GM12878 (cell line): ENCODE results near the gene SLFN14. TPM values are rescaled to one million over a fixed set of nuclear protein-coding genes. Genes with fewer than 3 reads are reported as not detected.
"Not testable (repeated sequence)": the region's sequence is repeated elsewhere in the genome, so short reads cannot be mapped to it uniquely, and the experiment has no call there.

Experiments used
- ATAC-seq: fragments of 200-7000 bp; cut with Tn5 transposase; 3 replicates; pipeline ENCODE4 v1.9.1; 2020; ENCODE audit warnings: mild to moderate bottlenecking, moderate library complexity
- BruUV-seq: library from RNA; stranded (reverse); fragments of 400-500 nt; replicated peaks from 2 replicates; lab custom pipeline; 2021; lab: Mats Ljungman, UMichigan
- CTCF ChIA-PET: fragments of 300-600 bp; sonication (Branson Sonifier 250); formaldehyde crosslinking; extraction: SDS; loops from one replicate; lab custom pipeline; 2021; ENCODE audit warnings: inconsistent platforms; lab: Yijun Ruan, JAX
- POLR2A ChIA-PET: fragments of 350-600 bp; formaldehyde crosslinking; extraction: SDS; loops from one replicate; lab custom pipeline; 2021; ENCODE audit warnings: inconsistent platforms; lab: Charles Lee
- RAD21 ChIA-PET: fragments of 300-600 bp; sonication (Branson Sonifier 250); formaldehyde crosslinking; loops from one replicate; lab custom pipeline; 2023; ENCODE audit warnings: antibody characterized with exemption; ENCODE audit not compliant: unreplicated experiment; lab: Charles Lee
- SMC1A ChIA-PET: fragments of 300-600 bp; sonication (Branson Sonifier 250); formaldehyde crosslinking; loops from one replicate; lab custom pipeline; 2023; ENCODE audit not compliant: unreplicated experiment, uncharacterized antibody; lab: Charles Lee
- DNase-seq: peaks from one replicate; pipeline ENCODE4 v3.0.0-alpha.2; 2011; ENCODE audit warnings: low read depth, low spot score
- FAIRE-seq: peaks from 3 replicates; lab custom pipeline; 2011; peaks lifted over from hg19 to GRCh38; lab: Jason Lieb, UNC
- H2AFZ ChIP-seq: 2 replicates; pipeline ENCODE4 v1.6.0; 2011; ENCODE audit warnings: low read depth, low read length, control low read depth; ENCODE audit not compliant: control insufficient read depth
- H3K27ac ChIP-seq: 2 replicates; pipeline ENCODE4 v1.5.1; 2011; ENCODE audit warnings: control low read depth; ENCODE audit not compliant: control insufficient read depth, insufficient read depth
- H3K27me3 ChIP-seq, 2 experiments: replicated peaks in 1 of 2; 2 replicates each; pipeline versions ENCODE4 v1.6.0 to v1.6.1; 2011; ENCODE audit warnings: low read length in 1 of 2; ENCODE audit not compliant: control insufficient read depth in 2 of 2, insufficient read depth in 2 of 2
- H3K36me3 ChIP-seq, 2 experiments: 2 replicates each; pipeline ENCODE4 v1.5.1; 2011; ENCODE audit warnings: low read length in 1 of 2; ENCODE audit not compliant: control insufficient read depth in 2 of 2, insufficient read depth in 2 of 2
- H3K4me1 ChIP-seq: 2 replicates; pipeline ENCODE4 v1.6.1; 2011; ENCODE audit warnings: mild to moderate bottlenecking, low read length, moderate library complexity, mixed read lengths; ENCODE audit not compliant: control insufficient read depth, insufficient read depth
- H3K4me2 ChIP-seq: 2 replicates; pipeline ENCODE4 v1.6.0; 2011; ENCODE audit warnings: control low read depth; ENCODE audit not compliant: control insufficient read depth, insufficient read depth
- H3K4me3 ChIP-seq: fragments of 200-600 bp; sonication (generic); 2 replicates; pipeline ENCODE4 v1.5.1; 2016
- H3K79me2 ChIP-seq: 2 replicates; pipeline ENCODE4 v1.6.0; 2011; ENCODE audit warnings: low read length; ENCODE audit not compliant: control insufficient read depth, insufficient read depth
- H3K9ac ChIP-seq: 2 replicates; pipeline ENCODE4 v1.8.0; 2011; ENCODE audit warnings: low read length, control low read depth, mixed read lengths; ENCODE audit not compliant: control insufficient read depth, insufficient read depth
- H3K9me3 ChIP-seq: replicated peaks from 3 replicates; pipeline ENCODE4 v1.5.1; 2011; ENCODE audit warnings: mild to moderate bottlenecking, low read length; ENCODE audit not compliant: control insufficient read depth, insufficient read depth
- H4K20me1 ChIP-seq: 2 replicates; pipeline ENCODE4 v1.6.0; 2011; ENCODE audit not compliant: control insufficient read depth, insufficient read depth
- BCLAF1 ChIP-seq: fragments of 450-650 bp; IDR thresholded peaks from 2 replicates; pipeline ENCODE4 v1.6.1; 2017; ENCODE audit warnings: antibody characterized with exemption, mild to moderate bottlenecking, moderate library complexity
- POLR2AphosphoS5 ChIP-seq: IDR thresholded peaks from 2 replicates; pipeline ENCODE4 v1.6.1; 2011; ENCODE audit warnings: mild to moderate bottlenecking, low read length, inconsistent platforms
- RAD51 ChIP-seq: fragments of 450-650 bp; IDR thresholded peaks from 2 replicates; pipeline ENCODE4 v1.6.1; 2016; ENCODE audit warnings: moderate library complexity, mild to moderate bottlenecking, inconsistent platforms
- WGBS: methylation state at CpG from one replicate; pipeline ENCODE4 v1.1.6; 2016; ENCODE audit warnings: low lambda C conversion rate; ENCODE audit not compliant: insufficient replicate concordance, insufficient coverage; ENCODE audit errors: missing lambda C conversion rate; 5-methylcytosine and 5-hydroxymethylcytosine counted together
- in situ Hi-C: fragments of 300-500 bp; cut with MboI; formaldehyde crosslinking; loops from 9 replicates; pipeline ENCODE4 v1.14.3; 2018; ENCODE audit warnings: mixed read lengths
- intact Hi-C: fragments of 100-400 bp; cut with micrococcal nuclease; formaldehyde crosslinking; loops from one replicate; pipeline ENCODE4 v1.14.2; 2022; ENCODE audit not compliant: unreplicated experiment
- polyA plus RNA-seq, 11 experiments: library from polyadenylated mRNA; depleted of rRNA in 4 of 11; unstranded in 6 of 11; stranded (reverse) in 5 of 11; fragments of >200 nt; fragmentation: Nextera tagmentation in 4 of 11; fragmentation: Illumina TruSeq in 1 of 11; extraction: Ambion mirVana in 4 of 11; extraction: Trizol in 1 of 11; gene quantifications; 1 replicate in 1 of 11; 2 replicates in 10 of 11; pipeline versions ENCODE4 v1.2.1 to v1.2.3, GENCODE V29; 2011 to 2016; ENCODE audit warnings: inconsistent platforms in 2 of 11, missing spikeins in 2 of 11, low read depth in 1 of 11
- total RNA-seq, 4 experiments: library from RNA; depleted of rRNA in 3 of 4; stranded (reverse); fragments of >200 nt in 3 of 4; fragmentation: Illumina TruSeq in 1 of 4; extraction: Trizol in 1 of 4; gene quantifications; 2 replicates each; pipeline versions ENCODE4 v1.2.1 to v1.2.3, GENCODE V29; 2013 to 2021

Gene SLFN14
- total and polyA plus RNA-seq, 10 of the 15 experiments (the other 5 are each of a cell fraction or from before 2014, with no cell fraction given) = 0.06 to 0.11 (median 0.06) TPM; not detected in 7

- TF ChIP-seq BCLAF1 = no peak
- TF ChIP-seq POLR2AphosphoS5 = no peak
- no peak for TF ChIP-seq RAD51
These were observed 6.3 kb upstream of the SLFN14 start (continued) for GRCh38 chr17:35566968-35567367.

DNA sequence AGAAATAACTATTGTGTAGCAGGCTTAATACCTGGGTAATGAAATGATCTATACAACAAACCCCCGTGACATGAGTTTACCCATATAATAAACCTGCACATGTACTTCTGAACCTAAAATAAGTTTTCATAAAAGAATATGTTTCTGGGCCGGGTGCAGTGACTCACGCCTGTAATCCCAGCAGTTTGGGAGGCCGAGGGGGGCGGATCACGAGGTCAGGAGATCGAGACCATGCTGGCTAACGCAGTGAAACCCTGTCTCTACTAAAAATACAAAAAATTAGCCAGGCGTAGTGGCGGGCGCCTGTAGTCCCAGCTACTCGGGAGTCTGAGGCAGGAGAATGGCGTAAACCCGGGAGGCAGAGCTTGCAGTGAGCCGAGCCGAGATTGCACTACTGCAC is 2.6 kb upstream of the SLFN14 start:
- ATAC-seq, H3K27ac ChIP-seq, H3K27me3 ChIP-seq, SMC1A ChIA-PET, FAIRE-seq, H3K9ac ChIP-seq, H3K4me2 ChIP-seq, H3K36me3 ChIP-seq, DNase-seq, BruUV-seq, H4K20me1 ChIP-seq, H2AFZ ChIP-seq, H3K4me3 ChIP-seq, intact Hi-C loops, in situ Hi-C loops, H3K4me1 ChIP-seq, H3K79me2 ChIP-seq, H3K9me3 ChIP-seq: not testable (repeated sequence)
- ChIA-PET CTCF (interaction anchor here (0.7 to 1.3 kb wide), 3 partner anchors 15 to 443 kb away, joined by 3 to 4 read pairs (median 3); partner anchors contain the start of gene RAD51D), POLR2A (interaction anchor here (0.6 kb wide), 1 partner anchor 25 kb away, joined by 3 read pairs; no protein-coding TSS in a partner anchor), RAD21 (interaction anchor here (1.0 kb wide), 1 partner anchor 184 kb away, joined by 3 read pairs; no protein-coding TSS in a partner anchor)
- WGBS = 80% methylated on average over 16 of the region's 16 CpGs
